Measurements from ENCODE around the gene TTC36.
"Not testable (repeated sequence)": the region's sequence is repeated elsewhere in the genome, so short reads cannot be mapped to it uniquely, and the experiment has no call there.

Gene TTC36

DNA sequence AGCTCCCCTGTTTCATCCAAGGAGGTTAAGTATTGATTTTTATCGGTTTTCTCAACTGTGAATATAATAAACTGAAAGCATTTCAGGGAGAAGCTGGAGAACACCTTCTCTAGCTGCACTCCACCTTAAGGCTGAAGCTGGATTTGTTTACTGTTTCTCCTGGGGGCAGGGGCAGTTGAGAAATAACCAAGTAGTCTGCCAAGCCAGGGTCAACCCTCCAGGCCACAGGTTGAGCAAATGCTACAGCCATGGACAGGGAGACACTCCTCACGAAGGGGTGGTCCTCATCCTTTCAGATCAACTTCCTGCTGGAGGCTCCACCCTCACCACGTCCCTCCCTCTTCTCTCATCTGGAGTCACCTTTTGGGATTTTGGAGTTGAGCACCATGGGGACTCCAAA, at the start of gene TTC36:
TTC36 (plus strand) TSS at position 366 of the 400 bp plus-strand sequence; CDS start at position 387, 21 bp downstream.
- H3F3A ChIP-seq (ENCODE audit: low read depth): 0 out of 2 replicates have a peak, but pooled peaks cover 3% of the 10 kb centered on the region
- no peak within 1 kb of the TSS for H3K9ac ChIP-seq (ENCODE audit: low read depth, low read length, poor library complexity, severe bottlenecking)
- H3K9me2 ChIP-seq (replicated peaks; ENCODE audit: low read depth, low read length): no peaks in the 10 kb centered on the region
- no peak within 1 kb of the TSS for H3K4me2 ChIP-seq (ENCODE audit: low read depth, low read length, poor library complexity, severe bottlenecking)
- no peaks in the 10 kb centered on the region for H3K27me3 ChIP-seq (ENCODE audit: insufficient read depth, low read length, poor library complexity, severe bottlenecking)
- TF ChIP-seq EZH2phosphoT487 (IDR thresholded peaks at IDR 0.05; ENCODE audit: borderline replicate concordance) (no peak), CTCF (conservative IDR thresholded peaks at IDR 0.05; ENCODE audit: low read length) (no peak)
- no peaks in the 10 kb centered on the region for H3K9me3 ChIP-seq (ENCODE audit: insufficient read depth, low read depth, low read length)
- no peaks in the 10 kb centered on the region for H4K20me1 ChIP-seq (ENCODE audit: insufficient read depth, low read length, poor library complexity, severe bottlenecking)
- peaks cover 31% of the 10 kb centered on the region; the same call in 1 of the 2 replicates for H3K36me3 ChIP-seq (ENCODE audit: insufficient read depth, low read length)
- H2AFZ ChIP-seq (ENCODE audit: low read length): no peak within 1 kb of the TSS
- peaks cover 12% of the 10 kb centered on the region; the same call in 1 of the 2 replicates for H3K79me2 ChIP-seq (ENCODE audit: insufficient read depth, low read length)
- H3K4me3 ChIP-seq (ENCODE audit: low read length, poor library complexity, severe bottlenecking): no peak within 1 kb of the TSS
- peaks cover 21% of the 10 kb centered on the region for H3K4me1 ChIP-seq (ENCODE audit: insufficient read depth, low read length, poor library complexity, severe bottlenecking)

DNA sequence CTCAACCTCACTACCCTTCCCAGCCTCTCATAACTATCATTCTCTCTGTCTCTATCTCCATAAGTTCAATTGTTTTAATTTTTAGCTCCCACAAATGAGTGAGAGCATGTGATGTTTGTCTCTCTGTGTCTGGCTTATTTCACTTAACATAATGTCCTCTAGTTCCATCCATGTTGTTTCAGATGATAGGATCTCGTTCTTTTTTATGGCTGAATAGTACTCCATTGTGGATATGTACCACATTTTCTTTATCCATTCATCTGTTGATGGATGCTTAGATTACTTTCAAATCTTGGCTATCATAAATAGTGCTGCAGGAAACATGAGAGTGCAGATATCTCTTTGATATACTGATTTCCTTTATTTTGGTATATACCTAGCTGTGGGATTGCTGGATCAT, 46.0 kb upstream of the TTC36 start:
- not testable (repeated sequence) for H2AFZ ChIP-seq (ENCODE audit: low read length); H3K9me2 ChIP-seq (replicated peaks; ENCODE audit: low read depth, low read length); H3K27me3 ChIP-seq (ENCODE audit: insufficient read depth, low read length, poor library complexity, severe bottlenecking); H3K4me3 ChIP-seq (ENCODE audit: low read length, poor library complexity, severe bottlenecking); H3K79me2 ChIP-seq (ENCODE audit: insufficient read depth, low read length); H3K9ac ChIP-seq (ENCODE audit: low read depth, low read length, poor library complexity, severe bottlenecking); H3K4me1 ChIP-seq (ENCODE audit: insufficient read depth, low read length, poor library complexity, severe bottlenecking); H3K4me2 ChIP-seq (ENCODE audit: low read depth, low read length, poor library complexity, severe bottlenecking); H3F3A ChIP-seq (ENCODE audit: low read depth); H3K9me3 ChIP-seq (ENCODE audit: insufficient read depth, low read depth, low read length); H4K20me1 ChIP-seq (ENCODE audit: insufficient read depth, low read length, poor library complexity, severe bottlenecking)
- H3K36me3 ChIP-seq (ENCODE audit: insufficient read depth, low read length): peaks cover 90% of the 10 kb centered on the region

DNA sequence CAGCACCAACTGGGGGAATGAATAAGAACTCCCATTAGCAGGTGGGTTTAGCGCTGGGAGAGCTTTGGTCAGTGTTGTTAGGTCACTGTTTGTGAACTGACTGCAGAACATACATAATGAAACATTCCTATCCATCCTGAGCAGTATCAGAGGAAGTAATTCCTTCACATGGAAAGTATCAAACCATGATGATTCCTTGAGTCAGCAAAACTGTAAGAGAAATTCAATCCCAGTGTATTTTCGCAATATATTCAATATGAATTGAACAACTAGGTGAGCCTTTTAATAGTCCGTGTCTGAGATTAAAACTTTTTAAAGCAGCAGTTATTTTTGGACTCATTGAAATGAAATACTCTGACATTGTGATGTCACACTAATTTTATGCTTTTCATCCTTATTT, 42.9 kb upstream of the TTC36 start:
- H3K4me2 ChIP-seq (ENCODE audit: low read depth, low read length, poor library complexity, severe bottlenecking): no peak overlapping the region
- H3K4me1 ChIP-seq (ENCODE audit: insufficient read depth, low read length, poor library complexity, severe bottlenecking): no peaks in the 10 kb centered on the region
- no peaks in the 10 kb centered on the region for H3K27me3 ChIP-seq (ENCODE audit: insufficient read depth, low read length, poor library complexity, severe bottlenecking)
- H3K79me2 ChIP-seq (ENCODE audit: insufficient read depth, low read length): no peaks in the 10 kb centered on the region
- H2AFZ ChIP-seq (ENCODE audit: low read length): no peak overlapping the region
- TF ChIP-seq EZH2phosphoT487 (IDR thresholded peaks at IDR 0.05; ENCODE audit: borderline replicate concordance): no peak
- no peak for TF ChIP-seq CTCF (conservative IDR thresholded peaks at IDR 0.05; ENCODE audit: low read length)
- H3F3A ChIP-seq (ENCODE audit: low read depth): peaks cover 6% of the 10 kb centered on the region; the same call in 1 of the 2 replicates
- H3K9ac ChIP-seq (ENCODE audit: low read depth, low read length, poor library complexity, severe bottlenecking): no peak overlapping the region
- H4K20me1 ChIP-seq (ENCODE audit: insufficient read depth, low read length, poor library complexity, severe bottlenecking): no peaks in the 10 kb centered on the region
- H3K36me3 ChIP-seq (ENCODE audit: insufficient read depth, low read length): peaks cover 80% of the 10 kb centered on the region
- no peak overlapping the region for H3K4me3 ChIP-seq (ENCODE audit: low read length, poor library complexity, severe bottlenecking)
- no peaks in the 10 kb centered on the region for H3K9me2 ChIP-seq (replicated peaks; ENCODE audit: low read depth, low read length)
- H3K9me3 ChIP-seq (ENCODE audit: insufficient read depth, low read depth, low read length): no peaks in the 10 kb centered on the region

- H3K9ac ChIP-seq (ENCODE audit: low read depth, low read length, poor library complexity, severe bottlenecking): no peak overlapping the region
- no peaks in the 10 kb centered on the region for H3K9me2 ChIP-seq (replicated peaks; ENCODE audit: low read depth, low read length)
- H3F3A ChIP-seq (ENCODE audit: low read depth): peaks cover 6% of the 10 kb centered on the region; the same call in 1 of the 2 replicates
- no peak overlapping the region for H3K4me2 ChIP-seq (ENCODE audit: low read depth, low read length, poor library complexity, severe bottlenecking)
- no peaks in the 10 kb centered on the region for H3K79me2 ChIP-seq (ENCODE audit: insufficient read depth, low read length)
- H3K9me3 ChIP-seq (ENCODE audit: insufficient read depth, low read depth, low read length): no peaks in the 10 kb centered on the region
- H2AFZ ChIP-seq (ENCODE audit: low read length): no peak overlapping the region
- H3K4me3 ChIP-seq (ENCODE audit: low read length, poor library complexity, severe bottlenecking): no peak overlapping the region
- peak; percentile 39 for TF ChIP-seq CTCF (conservative IDR thresholded peaks at IDR 0.05; ENCODE audit: low read length)
- TF ChIP-seq EZH2phosphoT487 (IDR thresholded peaks at IDR 0.05; ENCODE audit: borderline replicate concordance): no peak
- H4K20me1 ChIP-seq (ENCODE audit: insufficient read depth, low read length, poor library complexity, severe bottlenecking): no peaks in the 10 kb centered on the region
- H3K36me3 ChIP-seq (ENCODE audit: insufficient read depth, low read length): peaks cover 80% of the 10 kb centered on the region
- no peaks in the 10 kb centered on the region for H3K27me3 ChIP-seq (ENCODE audit: insufficient read depth, low read length, poor library complexity, severe bottlenecking)
- no peaks in the 10 kb centered on the region for H3K4me1 ChIP-seq (ENCODE audit: insufficient read depth, low read length, poor library complexity, severe bottlenecking)
These were observed 42.0 kb upstream of the TTC36 start for GRCh38 chr11:118485273-118485672.

Data from Loucy (cell line).